CD4-positive, alpha-beta T cell treated with Interleukin-15 for 1 hour (primary cell): ENCODE data around the gene DUOX2.
"Not testable (repeated sequence)": the region's sequence is repeated elsewhere in the genome, so short reads cannot be mapped to it uniquely, and the experiment has no call there.

Source experiments
- DNase-seq: peaks from one replicate; pipeline ENCODE4 v3.0.0-alpha.2; 2020

DUOX2 gene

DNA sequence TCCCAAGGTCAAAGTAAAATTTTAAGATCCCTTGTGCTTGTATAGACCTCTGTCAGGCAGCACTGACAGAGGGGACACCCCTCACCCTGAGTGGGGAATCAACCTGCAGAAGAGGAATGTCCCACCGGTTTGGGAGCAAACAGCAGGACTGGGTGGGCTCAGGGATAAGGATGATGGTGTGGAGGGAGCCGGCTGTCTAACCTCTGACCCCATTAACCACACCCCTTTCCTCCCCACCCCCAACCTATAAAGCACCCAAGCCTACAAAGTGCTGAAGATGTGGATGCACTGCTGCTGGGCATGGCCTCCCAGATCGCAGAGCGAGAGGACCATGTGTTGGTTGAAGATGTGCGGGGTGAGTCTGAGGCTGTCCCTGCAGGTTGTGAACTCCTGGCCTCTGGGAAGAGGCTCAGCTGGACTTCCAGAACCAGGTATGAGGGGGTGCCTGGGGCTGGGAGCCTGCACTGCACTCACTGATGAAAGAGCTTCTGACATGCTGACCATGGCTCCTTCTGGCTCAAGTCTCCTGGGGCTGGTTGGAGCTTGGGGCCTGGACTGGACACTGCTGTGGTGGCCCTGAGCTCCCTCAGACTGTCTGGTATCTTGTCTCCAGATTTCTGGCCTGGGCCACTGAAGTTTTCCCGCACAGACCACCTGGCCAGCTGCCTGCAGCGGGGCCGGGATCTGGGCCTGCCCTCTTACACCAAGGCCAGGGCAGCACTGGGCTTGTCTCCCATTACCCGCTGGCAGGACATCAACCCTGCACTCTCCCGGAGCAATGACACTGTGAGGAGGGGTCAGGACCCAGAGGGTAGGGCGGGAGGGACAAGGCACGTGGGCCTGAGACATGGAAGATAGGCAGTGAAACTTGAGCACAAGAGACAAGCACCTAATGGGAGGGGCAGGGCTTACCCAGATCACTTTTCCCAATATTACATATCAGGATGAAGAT is 25.1 kb upstream of the DUOX2 start:
- DNase-seq: no peak

DNA sequence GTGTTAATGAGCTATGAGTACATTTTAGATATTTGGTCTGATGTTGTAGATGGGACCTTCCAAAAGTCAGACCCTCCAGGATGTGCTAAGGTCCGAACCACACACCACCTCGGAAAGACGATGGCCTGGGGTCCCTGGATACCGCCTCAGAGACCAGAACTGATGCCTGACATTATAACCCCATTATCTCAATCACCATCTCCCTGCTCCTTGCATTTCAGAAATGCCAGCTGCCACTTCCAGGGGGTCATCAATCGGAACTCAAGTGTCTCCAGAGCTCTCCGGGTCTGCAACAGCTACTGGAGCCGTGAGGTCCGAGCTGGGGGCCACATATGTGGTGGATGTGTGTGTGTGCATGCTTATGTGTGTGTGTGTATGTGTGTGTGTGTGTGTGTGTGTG is 23.7 kb upstream of the DUOX2 start:
- no peak for DNase-seq

DNA sequence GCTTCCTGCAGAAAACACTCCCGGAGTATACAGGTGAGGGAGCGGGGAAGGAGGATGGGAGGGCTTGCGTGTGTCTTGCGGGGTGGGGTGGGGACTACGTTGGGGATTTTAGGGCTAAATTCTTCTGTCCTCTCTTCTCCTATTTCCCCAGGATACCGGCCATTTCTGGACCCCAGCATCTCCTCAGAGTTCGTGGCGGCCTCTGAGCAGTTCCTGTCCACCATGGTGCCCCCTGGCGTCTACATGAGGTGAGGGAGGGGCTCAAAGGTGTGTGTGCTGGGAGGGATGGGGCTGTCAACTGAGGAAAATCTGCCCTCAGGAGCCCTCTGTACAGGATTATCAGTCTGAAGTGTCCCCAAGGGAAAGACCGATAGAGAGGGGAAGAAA is 22.4 kb upstream of the DUOX2 start:
- no peak for DNase-seq

DNA sequence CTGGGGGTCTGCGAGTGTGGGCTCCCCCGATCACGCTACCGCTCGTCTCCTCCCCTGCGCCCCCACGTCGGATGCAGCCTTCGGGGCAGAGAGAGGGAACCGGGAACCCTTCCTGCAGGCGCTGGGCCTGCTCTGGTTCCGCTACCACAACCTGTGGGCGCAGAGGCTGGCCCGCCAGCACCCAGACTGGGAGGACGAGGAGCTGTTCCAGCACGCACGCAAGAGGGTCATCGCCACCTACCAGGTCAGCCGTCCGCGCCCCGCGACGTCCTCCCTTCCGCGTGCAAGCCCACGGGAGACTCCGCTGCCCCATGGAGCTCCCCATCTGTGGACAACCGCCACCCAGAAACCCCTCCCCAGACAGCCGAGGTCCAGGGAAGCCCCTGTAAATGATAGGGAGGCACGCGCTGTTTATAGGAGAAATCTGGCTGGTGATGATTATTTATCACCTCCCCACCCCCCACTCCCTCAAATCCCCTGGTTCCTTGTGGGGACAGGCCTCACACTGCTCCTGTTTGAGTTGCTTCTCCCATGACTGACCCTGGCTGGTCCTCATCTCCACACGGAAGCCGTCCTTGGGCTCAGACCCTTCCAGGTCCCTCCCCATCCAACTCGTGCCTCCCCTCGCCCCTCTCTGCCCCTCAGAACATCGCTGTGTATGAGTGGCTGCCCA is 21.9 kb upstream of the DUOX2 start:
- DNase-seq: not testable (repeated sequence)

DNA sequence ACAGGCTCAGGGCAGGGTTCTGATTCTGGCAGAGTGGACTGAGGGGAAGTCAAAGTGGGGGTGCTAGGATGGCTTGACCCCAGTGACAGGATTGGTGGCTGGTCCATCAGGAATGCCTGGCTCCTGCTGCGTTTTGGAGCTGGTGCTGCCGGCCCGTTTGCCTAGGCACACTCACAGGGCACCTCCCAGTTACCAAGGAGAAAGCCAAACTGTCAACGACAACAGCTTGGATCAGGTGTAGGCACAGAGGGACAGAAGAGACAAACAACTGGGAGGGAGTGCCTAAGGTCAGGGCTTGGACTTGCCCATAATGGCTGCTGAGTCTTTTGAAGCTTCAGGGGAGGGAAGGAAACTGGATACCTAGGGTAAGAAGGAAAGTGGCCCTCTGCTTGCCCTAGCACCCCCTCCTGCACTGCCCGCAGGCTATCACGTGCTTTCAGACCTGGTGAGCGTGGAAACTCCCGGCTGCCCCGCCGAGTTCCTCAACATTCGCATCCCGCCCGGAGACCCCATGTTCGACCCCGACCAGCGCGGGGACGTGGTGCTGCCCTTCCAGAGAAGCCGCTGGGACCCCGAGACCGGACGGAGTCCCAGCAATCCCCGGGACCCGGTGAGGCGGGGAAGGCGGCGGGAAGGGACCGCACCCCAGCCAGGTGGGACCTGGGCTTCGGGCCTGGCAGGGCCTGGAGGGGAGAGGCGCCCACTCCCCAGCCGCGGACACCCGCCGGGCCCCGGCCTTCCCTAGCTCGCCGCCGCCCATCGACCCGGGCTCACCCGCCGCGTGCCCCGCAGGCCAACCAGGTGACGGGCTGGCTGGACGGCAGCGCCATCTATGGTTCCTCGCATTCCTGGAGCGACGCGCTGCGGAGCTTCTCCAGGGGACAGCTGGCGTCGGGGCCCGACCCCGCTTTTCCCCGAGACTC is 21.0 kb upstream of the DUOX2 start:
- no peak for DNase-seq

DNA sequence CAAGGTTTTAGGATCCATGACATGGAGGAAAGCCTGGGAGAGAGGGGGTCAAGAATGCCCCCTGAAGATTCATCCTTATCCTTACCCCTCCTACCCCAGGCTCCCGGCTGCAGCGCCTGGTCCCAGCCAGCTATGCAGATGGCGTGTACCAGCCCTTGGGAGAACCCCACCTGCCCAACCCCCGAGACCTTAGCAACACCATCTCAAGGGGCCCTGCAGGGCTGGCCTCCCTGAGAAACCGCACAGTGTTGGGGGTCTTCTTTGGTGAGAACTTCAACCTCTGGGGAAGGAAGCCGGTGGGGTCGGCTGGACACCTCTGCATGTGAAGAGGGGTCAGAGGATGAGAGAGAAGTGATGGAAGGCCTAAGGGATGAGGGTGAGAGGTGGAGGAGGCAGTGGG is 20.1 kb upstream of the DUOX2 start:
- DNase-seq: no peak

DNA sequence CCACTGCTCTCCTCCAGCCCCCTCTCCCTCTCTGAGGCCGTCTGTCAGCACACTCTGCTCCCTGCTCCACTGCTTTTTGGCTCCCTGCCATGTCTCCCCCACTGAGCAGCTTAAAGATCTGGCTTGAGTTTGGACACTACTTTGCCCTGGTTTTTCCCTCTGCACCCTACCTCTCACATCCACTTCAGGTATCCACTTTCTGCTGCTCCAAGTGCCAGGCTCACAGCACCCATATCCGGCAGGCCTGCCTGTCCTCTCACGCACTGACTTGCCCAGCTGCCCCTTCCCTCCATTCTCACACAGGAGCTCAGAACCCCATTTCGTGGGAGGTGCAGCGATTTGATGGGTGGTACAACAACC is 19.6 kb upstream of the DUOX2 start:
- no peak for DNase-seq

DNA sequence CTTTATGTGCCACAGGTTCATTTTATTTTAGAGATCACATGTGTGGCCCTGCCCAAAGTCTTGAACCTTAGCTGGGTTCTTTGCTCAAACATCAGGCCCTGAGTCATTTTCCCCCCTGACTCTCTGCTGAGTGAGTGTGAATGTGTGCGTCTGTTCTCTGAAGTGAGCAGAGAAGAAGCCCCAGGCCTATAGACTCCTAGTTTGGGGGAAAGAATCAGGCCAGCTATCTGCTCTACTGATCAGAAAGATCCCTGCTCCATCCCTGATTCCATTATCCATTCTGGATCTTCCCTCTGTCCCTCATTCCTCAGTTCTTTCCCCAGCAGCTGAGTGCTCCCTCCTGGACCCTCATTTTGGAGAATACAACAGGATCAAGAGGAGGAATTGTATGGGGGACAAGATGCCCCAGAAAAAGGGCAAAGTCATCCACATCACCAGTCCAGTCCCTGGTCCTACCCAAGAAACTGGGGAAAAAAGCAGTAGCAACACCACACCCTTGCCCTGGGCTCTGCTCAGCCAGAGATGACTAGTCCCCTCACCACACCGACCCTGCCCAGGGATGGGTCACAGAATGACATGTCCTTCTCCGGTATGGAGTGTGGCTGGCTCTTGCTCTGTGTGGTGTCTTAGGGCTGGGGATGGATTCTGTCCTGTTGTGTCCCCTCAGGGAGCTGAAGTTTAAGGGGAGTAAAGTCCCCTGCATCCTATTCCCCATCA is 19.0 kb upstream of the DUOX2 start:
- DNase-seq: no peak

DNA sequence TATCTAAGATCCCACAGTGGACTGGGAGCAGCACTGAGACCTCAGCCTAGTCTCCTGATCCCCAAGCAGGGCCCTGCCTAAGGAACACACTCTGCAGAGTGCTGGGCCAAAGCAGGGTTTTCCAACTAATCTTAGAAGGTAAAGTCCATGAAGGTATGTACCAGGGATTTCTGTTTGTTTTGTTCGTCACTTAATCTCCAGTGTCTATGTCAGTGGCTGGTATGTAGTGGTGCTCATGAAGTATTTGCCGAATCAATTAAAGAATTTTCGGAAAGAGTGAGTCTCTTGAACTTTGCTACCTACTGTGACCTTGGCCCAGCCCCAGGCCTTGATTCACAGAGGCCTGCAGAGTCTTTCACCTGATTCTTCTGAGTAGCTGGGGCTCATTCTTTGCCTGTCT is 17.5 kb upstream of the DUOX2 start:
- no peak for DNase-seq

DNA sequence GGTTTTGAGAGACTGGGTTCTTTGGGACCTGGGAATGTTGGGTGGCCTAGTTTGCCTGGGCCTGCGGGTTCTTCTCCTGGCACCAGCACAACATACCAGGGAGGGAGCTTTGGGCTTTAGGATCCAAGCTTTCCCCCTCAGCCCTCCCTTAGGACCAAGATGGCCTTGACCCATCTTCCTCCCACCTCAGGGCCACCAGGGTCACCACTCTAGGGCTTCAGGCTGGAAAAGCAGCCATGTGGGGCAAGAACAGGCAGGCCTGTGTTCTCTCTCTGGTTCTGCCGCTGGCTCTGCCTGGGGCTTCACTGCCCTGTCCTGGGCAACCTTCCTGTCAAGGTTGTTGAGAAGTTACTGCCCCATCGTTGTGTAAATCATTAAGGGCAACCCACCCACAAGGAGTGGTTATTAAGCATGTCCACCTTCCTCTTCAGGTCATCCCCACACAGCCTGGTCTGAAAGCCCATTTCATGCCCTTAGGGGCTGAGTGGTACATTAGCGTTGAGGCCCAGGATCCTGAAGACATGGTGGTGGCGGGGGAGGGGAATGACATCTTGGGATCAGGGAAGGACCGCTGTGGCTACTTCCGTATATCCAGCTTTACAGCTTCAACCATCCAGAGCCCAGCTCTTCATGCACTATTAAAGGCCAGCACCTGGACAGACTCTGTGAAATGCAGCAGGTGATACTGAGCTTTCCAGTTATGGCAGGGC is 16.5 kb upstream of the DUOX2 start:
- no peak for DNase-seq

DNA sequence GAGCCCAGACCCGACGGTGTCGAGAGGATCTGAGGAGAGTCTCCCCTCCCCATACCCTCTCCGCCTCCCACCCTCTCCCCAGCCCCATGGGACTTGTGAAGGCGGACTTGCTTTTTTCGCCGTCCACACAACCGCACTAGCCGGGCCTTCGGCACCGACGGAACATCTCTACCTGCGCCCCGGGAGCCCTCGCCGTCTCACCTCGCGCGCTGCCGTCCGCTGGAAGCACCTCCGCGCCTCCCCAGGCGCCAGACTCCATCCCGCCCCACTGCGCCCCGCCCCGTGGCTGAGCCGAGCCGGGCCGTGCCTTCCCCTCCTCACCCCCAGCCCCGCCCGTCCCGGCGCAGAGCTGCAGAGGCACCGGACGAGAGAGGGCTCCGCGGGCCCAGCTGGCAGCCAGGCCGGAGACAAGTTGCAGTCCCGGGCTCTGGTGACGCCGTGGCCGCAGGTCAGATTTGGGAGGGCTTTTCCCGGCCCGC is 15.7 kb upstream of the DUOX2 start, which contains the start of the genes DUOX1 and DUOXA1:
Gene DUOX1 (plus strand): TSS at position 344 of the 479 bp plus-strand sequence. CDS start 1,973 bp downstream, outside the sequence.
Gene DUOXA1 (minus strand): TSS at position 229 of the 479 bp plus-strand sequence. CDS start 6,865 bp downstream, outside the sequence.
- no peak for DNase-seq

DNA sequence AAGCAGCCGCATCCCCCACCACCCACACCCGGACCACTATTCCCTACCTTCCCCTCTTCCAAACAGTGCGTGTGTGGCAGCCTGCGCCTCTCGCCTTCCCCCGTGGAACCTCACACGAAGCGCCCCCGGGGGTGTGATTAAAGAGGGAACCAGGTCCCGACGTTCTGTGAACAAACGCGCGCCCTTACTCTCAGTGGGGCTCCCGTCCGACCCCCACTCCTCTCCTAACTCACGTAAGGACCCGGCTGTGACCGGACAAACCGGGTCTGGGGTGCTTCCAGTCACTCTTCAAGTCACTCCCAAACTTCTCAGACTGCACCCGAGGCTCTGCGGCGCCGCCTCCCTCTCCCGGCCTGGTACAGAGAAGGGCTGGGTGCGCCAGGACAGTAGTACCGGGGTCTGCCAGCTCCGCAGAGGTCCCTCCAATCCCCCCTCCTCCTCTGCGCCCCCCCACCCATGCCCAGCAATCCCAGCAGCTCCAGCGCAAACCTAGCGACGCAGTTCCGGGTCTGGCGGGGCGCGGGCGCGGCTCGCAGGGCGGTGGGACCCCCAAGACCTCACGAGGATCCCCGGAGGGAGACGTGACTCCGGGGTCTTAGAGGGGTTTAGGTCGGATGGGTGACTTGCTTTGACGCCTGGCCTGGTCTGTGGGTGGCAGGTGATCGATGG is 15.1 kb upstream of the DUOX2 start:
- no peak for DNase-seq

DNA sequence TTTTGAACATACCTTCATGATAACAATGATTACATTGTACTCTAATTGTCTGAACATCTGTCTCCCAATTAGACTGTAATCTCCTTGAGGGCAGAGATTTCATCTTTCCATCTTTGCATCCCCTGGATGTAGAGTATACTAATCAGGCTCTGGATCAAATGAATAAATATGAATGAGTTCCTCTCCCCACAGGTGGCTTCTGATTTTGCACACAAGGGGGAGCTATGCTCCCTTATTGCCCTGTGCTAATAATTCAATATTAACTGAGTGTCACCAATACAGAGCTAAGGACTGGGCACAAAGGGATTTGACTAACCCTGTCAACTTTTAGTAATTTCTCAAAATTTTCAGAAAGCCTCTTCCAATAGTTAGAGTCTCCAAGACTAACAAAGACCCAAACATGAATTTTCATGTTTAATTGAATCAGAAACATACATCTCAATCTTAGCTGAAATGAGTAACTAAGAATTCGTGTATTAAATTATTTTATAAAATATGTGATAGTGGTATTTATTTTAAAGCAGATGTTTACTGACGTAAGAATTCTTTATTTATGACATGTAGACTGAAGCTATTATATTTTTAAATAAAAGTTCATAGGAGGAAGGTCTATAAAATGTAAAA is 12.7 kb upstream of the DUOX2 start:
- peak; percentile 39 for DNase-seq

DNA sequence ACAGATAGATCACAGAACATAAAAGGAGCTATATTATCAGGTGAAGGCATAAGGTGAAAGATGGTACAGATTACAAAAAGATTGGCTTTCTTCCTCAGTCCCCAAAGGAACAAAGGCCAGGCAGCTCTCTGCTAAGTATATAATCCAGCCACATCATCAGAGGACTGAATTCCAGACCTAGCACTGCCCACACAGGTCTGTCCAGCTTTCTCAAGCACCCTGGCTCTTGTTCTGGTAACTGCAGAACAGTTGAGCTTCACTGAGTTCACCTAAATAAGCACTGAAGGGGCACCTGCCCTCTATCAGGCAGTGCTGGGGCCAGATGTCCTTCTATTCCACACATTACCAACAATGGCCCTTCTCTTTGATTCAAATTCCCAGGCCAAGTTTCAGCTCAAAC is 9.4 kb upstream of the DUOX2 start:
- no peak for DNase-seq

DNA sequence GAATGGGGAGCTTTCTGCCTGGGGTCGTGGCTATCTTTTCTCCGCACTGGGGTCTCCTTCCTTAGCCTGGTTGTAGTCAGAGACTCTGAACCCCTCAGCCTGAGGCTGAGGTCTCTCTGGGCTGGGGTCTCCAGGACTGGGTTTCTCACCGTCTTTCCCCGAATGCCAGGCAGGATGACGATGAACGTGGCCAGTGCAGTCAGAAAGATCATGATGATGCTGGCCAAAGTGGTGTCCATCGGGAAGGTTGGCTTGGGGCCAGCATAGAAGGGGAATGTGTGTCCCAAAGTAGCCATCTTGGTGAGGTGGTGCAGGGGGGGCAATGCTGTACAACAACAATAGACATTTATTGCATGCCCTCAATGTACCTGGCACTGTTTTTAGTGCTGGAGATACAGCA is 8.7 kb upstream of the DUOX2 start:
- no peak for DNase-seq

DNA sequence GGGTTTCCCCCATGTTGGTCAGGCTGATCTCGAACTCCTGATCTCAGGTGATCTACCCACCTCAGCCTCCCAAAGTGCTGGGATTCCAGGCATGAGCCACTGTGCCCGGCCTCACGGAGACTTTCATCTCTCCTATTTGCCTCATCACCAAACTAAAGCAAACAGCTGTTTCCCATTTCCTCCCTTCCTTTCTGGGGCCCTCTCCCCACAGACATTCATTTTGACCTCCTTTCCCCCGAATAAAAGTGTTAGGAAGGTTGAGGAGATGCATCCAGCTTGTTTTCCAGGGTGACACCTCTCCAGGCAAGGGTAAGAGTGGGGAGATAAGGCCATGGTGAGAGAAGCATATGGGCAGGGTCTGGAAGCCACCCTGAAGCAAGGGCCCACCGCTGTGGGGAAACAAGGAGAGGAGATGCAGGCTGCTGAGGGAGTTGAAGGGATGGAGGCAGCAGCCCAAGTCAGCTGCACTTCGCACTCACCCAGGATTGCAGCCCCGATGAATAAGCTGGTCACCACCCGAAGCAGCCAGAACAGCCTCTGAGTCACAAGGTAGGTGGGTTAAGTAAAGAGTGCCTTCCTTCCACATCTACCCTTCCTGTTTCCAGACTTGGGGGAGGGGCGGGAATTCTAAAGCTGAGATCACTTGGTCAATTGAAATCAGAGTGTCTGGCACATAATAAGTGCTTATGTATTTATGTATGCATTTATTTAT is 7.9 kb upstream of the DUOX2 start:
- no peak for DNase-seq

DNA sequence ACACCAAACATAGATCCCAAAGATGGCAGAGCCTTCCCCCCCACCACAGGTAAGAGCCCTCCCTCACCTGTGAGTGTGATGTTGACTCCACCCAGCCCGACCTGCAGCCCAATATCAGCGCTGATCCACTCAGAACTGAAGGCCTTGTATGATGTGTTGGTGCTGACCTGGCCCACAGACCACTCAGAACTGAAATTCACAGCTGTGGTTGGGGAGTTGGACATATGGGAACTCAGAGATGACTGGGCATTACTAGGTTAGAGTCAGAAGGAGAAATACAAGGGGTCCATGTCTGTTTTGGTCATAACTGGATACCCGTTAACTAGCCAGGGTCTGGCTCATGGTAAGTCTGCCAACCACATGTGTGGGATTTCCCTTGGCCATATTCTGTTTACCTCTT is 7.0 kb upstream of the DUOX2 start:
- DNase-seq: no peak

DNA sequence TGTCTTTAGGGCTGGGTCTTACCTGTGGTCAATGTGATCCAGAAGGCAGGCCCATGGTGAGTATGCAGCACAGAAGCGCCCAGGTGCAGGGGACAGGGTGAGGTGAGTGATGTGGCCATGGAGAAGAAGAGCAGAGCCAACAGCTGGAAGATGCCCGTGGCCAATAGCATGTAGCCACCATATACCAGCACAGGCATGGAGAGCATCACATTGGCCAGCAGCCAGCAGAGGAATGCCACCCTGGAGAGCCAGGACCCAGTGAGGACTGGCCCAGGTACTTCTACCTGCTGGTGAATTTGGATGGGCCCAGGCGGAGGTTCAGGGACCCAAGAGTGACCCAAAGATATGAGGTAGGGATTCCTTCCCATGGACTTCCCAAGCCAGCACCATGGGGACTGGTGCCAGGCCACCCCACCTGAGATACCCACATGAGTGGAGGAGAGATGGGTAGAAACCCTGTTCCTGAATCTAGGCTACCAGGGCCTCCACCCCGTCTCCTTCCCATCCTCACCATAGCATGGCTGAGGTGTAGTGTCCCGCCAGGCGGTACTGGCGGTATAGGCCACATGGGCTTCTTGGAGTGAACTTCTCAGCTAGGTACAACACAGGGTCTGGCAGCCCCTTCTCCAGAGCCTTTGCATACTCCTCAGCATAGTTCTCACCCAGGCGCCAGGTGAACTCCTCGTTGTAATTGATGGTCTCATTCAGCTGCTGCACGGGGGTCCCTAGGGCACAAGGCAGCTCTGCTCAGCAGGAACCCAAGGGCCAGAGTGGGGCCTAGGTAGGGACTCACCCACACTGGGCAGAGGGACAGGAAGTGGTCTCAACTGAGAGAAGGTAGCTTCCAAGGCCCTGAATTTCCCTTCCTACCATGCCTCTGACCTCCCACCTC is 6.4 kb upstream of the DUOX2 start:
- no peak for DNase-seq

DNA sequence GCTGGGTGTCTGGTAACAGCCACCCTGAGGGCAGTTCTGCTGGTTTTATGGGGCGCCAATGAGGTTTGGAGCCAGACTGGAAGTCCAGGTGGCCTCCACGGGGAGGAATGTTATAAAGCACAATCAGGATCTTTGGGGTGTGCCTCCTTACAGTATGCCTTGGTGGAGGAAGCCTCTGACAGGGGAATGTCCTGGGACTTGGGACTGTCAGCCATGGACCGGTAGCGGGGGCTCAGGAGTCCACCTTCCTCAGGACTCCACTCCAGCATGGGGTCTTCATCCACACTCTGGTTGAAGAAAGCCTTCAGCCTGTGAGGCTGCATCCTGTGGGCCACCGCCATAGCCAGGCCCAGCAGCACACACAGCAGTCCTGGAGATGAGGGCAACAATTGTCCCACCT is 5.0 kb upstream of the DUOX2 start:
- no peak for DNase-seq
